NCI-H2227 (cell line): ENCODE measurements around the gene UBIAD1.
"Not testable (repeated sequence)": the region's sequence is repeated elsewhere in the genome, so short reads cannot be mapped to it uniquely, and the experiment has no call there.

Source experiments
- DNase-seq: peaks from one replicate; lab custom pipeline; 2025; ENCODE audit not compliant: unreplicated experiment; lab: John Stamatoyannopoulos, UW

UBIAD1 gene

GRCh38 chr1:11272832-11273594 lies at the start of gene UBIAD1:
Gene UBIAD1 (plus strand): TSS chr1:11273198. CDS start chr1:11273532, 334 bp downstream.
- peak; percentile 92 for DNase-seq

GRCh38 chr1:11227106-11228077 lies 45.6 kb upstream of the UBIAD1 start:
- DNase-seq, result no peak

- DNase-seq, result no peak
Measured at GRCh38 chr1:11229203-11229602, 43.8 kb upstream of the UBIAD1 start.

- no peak for DNase-seq
Measured at GRCh38 chr1:11233208-11233607, 39.8 kb upstream of the UBIAD1 start.

- no peak for DNase-seq
Measured at GRCh38 chr1:11237356-11237755, 35.6 kb upstream of the UBIAD1 start.

GRCh38 chr1:11238311-11238710 lies 34.7 kb upstream of the UBIAD1 start:
- DNase-seq, result no peak

- no peak for DNase-seq
Measured at GRCh38 chr1:11245248-11245647, 27.8 kb upstream of the UBIAD1 start.

GRCh38 chr1:11245904-11246719 lies 26.9 kb upstream of the UBIAD1 start:
- DNase-seq, result no peak

- DNase-seq, result no peak
Measured at GRCh38 chr1:11248169-11248568, 24.8 kb upstream of the UBIAD1 start.

- DNase-seq, result no peak
Measured at GRCh38 chr1:11252538-11252937, 20.5 kb upstream of the UBIAD1 start.

GRCh38 chr1:11253226-11253625 lies 19.8 kb upstream of the UBIAD1 start:
- no peak for DNase-seq

- no peak for DNase-seq
Measured at GRCh38 chr1:11256299-11256698, 16.7 kb upstream of the UBIAD1 start.

- peak; percentile 100 for DNase-seq
Measured at GRCh38 chr1:11262171-11263049, 10.6 kb upstream of the UBIAD1 start, which contains the start of gene MTOR. Gene MTOR (minus strand): TSS chr1:11262551. CDS start chr1:11259409, 3,142 bp downstream.

- DNase-seq, result no peak
Measured at GRCh38 chr1:11266268-11267074, 6.5 kb upstream of the UBIAD1 start.

- DNase-seq, result not testable (repeated sequence)
Measured at GRCh38 chr1:11267350-11268337, 5.4 kb upstream of the UBIAD1 start.

- DNase-seq, result no peak
Measured at GRCh38 chr1:11272544-11272831, 510 bp upstream of the UBIAD1 start.

GRCh38 chr1:11273595-11274234 lies 717 bp downstream of the UBIAD1 start:
- DNase-seq, result no peak

GRCh38 chr1:11279152-11279551 lies 6.2 kb downstream of the UBIAD1 start:
- DNase-seq, result no peak
